GM13976 (cell line): Measurements from ENCODE around the gene CENPQ.

Source experiments
- DNase-seq: peaks from one replicate; pipeline ENCODE4 v3.0.0; 2012; ENCODE audit warnings: low spot score
- CTCF ChIP-seq: IDR thresholded peaks from 2 replicates; pipeline ENCODE4 v1.5.1; 2012; ENCODE audit warnings: borderline replicate concordance, mild to moderate bottlenecking; ENCODE audit not compliant: insufficient read depth; ENCODE audit errors: extremely low read depth, missing control alignments, control extremely low read depth
- in situ Hi-C: fragments of 300-500 bp; cut with MboI; formaldehyde crosslinking; loops from one replicate; pipeline ENCODE4 v1.12.0; 2022; ENCODE audit warnings: low sequenced_read_pairs, mixed read lengths, inconsistent platforms; ENCODE audit not compliant: unreplicated experiment

Gene CENPQ

GRCh38 chr6:49515485-49516146 is 52.4 kb downstream of the CENPQ start:
- no peak for TF ChIP-seq CTCF
- DNase-seq, result no peak
- in situ Hi-C loops, result no loop called here

- in situ Hi-C loops, result no loop called here
- TF ChIP-seq CTCF, result no peak
- DNase-seq, result no peak
These were observed 53.0 kb downstream of the CENPQ start for GRCh38 chr6:49516147-49516505.

- in situ Hi-C loops, result no loop called here
These were observed 54.7 kb downstream of the CENPQ start for GRCh38 chr6:49517919-49518318.

GRCh38 chr6:49519660-49520059 is 56.5 kb downstream of the CENPQ start:
- no peak for TF ChIP-seq CTCF
- in situ Hi-C loops, result no loop called here
- DNase-seq, result no peak

More at GRCh38 chr6:49517919-49518318, 54.7 kb downstream of the CENPQ start:
- no peak for TF ChIP-seq CTCF
- DNase-seq, result no peak

- in situ Hi-C loops, result no loop called here
- TF ChIP-seq CTCF, result no peak
These were observed 59.8 kb downstream of the CENPQ start for GRCh38 chr6:49522710-49523593.

GRCh38 chr6:49523901-49524300 is 60.7 kb downstream of the CENPQ start:
- TF ChIP-seq CTCF, result no peak
- in situ Hi-C loops, result no loop called here
- no peak for DNase-seq

More at GRCh38 chr6:49522710-49523593, 59.8 kb downstream of the CENPQ start:
- DNase-seq, result no peak
